ENCODE measurements around the gene TNNI3K. TPM values are rescaled to one million over a fixed set of nuclear protein-coding genes. Genes with fewer than 3 reads are reported as not detected.

TNNI3K gene
- total RNA-seq, 1 experiment from 2014 or later: not detected

GRCh38 chr1:74504933-74505512 lies 269.8 kb downstream of the TNNI3K start:
- Histone ChIP-seq H2BK5ac (ENCODE audit: insufficient read length, low read length) (no peak overlapping the region), H3K9ac (ENCODE audit: extremely low read depth, insufficient read length, low read length) (no peak overlapping the region), H4K8ac (replicated peaks; ENCODE audit: insufficient read length, low read depth, low read length) (no peak overlapping the region), H3K14ac (ENCODE audit: insufficient read depth, low read length) (peak overlapping the region; percentile 21; the same call in 1 of the 2 replicates), H4K91ac (ENCODE audit: insufficient read length, low read depth, low read length) (no peak overlapping the region), H3T11ph (ENCODE audit: low read length) (no peak overlapping the region), H2BK15ac (ENCODE audit: low read depth, low read length) (no peak overlapping the region), H2AFZ (ENCODE audit: low read length) (no peak overlapping the region), H4K5ac (ENCODE audit: insufficient read length, low read depth, low read length) (no peak overlapping the region), H2BK20ac (ENCODE audit: low read depth, low read length, poor library complexity, severe bottlenecking) (no peak overlapping the region), H3K56ac (ENCODE audit: insufficient read length, low read depth, low read length) (no peak overlapping the region), H2BK12ac (ENCODE audit: insufficient read length, low read depth, low read length) (no peak overlapping the region), H2AK5ac (ENCODE audit: insufficient read length, low read length) (no peak overlapping the region), H3K23me2 (ENCODE audit: insufficient read length, low read depth, low read length, poor library complexity, severe bottlenecking) (no peaks in the 10 kb centered on the region), H3K18ac (ENCODE audit: insufficient read length, low read depth, low read length) (peak overlapping the region; percentile 31), H4K20me1 (ENCODE audit: control insufficient read depth, insufficient read depth, insufficient read length) (no peaks in the 10 kb centered on the region), H3K4me1 (ENCODE audit: insufficient read depth, low read length) (no peaks in the 10 kb centered on the region), H3K79me1 (ENCODE audit: insufficient read depth, low read depth, low read length, poor library complexity, severe bottlenecking) (no peaks in the 10 kb centered on the region), H3K27ac (ENCODE audit: insufficient read length, low read depth, low read length) (no peak overlapping the region), H3K4ac (ENCODE audit: low read depth, low read length) (no peak overlapping the region), H2BK120ac (ENCODE audit: low read depth, low read length, poor library complexity, severe bottlenecking) (no peak overlapping the region), H3K23ac (ENCODE audit: insufficient read length, low read depth, low read length) (no peak overlapping the region), H3K27me3 (ENCODE audit: insufficient read depth, low read length) (no peaks in the 10 kb centered on the region), H3K4me2 (ENCODE audit: insufficient read depth, insufficient read length, low read length) (no peak overlapping the region), H3K79me2 (ENCODE audit: insufficient read depth, low read length) (no peaks in the 10 kb centered on the region), H3K9me3 (ENCODE audit: control insufficient read depth, low read depth, low read length) (no peaks in the 10 kb centered on the region)
- Mint-ChIP-seq H3K9me3 (no peaks in the 10 kb centered on the region), H3K27ac (peak overlapping the region in 1 of 3 experiments; percentile 55; a peak in 2 of 7 replicates), H3K36me3 (ENCODE audit: insufficient read depth in 1 of 3, low read depth in 3 of 3) (no peaks in the 10 kb centered on the region; a peak in 1 of 7 replicates), H3K27me3 (ENCODE audit: low read depth) (no peaks in the 10 kb centered on the region), H3K4me1 (peaks cover 39 to 42% of the 10 kb centered on the region in 2 experiments), H3K4me3 (no peak overlapping the region; a peak in 1 of 5 replicates)
- WGBS (ENCODE audit: extremely low coverage, insufficient read length, low lambda C conversion rate): no CpG with 5 or more reads among the region's 11 CpGs
- DNase-seq: peak; percentile 53
- TF ChIP-seq CTCF (conservative IDR thresholded peaks at IDR 0.05): no peak
